ENCODE results near the gene CCL20.

Gene CCL20

DNA sequence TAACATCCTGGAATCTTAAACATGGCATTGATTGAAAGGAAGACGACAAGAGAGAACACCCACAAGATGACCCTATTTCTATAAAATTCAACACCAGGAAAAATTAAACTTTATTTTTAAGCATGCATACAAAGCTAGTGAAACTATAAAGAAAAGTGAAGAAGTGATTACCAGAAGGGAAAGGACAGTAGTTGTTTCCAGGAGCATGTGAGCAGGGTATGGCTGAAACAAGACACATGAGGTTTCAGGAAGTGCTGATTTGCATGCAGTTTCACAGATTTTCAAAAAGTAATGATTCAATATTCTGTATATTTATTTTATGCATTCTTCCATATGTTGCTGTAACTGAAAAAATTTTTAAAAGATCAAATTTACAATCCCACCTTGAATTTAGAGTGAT is 33.2 kb downstream of the CCL20 start:
- H4K20me1 ChIP-seq (ENCODE audit: insufficient read depth): no peaks in the 10 kb centered on the region
- TF ChIP-seq, protein P1, sequence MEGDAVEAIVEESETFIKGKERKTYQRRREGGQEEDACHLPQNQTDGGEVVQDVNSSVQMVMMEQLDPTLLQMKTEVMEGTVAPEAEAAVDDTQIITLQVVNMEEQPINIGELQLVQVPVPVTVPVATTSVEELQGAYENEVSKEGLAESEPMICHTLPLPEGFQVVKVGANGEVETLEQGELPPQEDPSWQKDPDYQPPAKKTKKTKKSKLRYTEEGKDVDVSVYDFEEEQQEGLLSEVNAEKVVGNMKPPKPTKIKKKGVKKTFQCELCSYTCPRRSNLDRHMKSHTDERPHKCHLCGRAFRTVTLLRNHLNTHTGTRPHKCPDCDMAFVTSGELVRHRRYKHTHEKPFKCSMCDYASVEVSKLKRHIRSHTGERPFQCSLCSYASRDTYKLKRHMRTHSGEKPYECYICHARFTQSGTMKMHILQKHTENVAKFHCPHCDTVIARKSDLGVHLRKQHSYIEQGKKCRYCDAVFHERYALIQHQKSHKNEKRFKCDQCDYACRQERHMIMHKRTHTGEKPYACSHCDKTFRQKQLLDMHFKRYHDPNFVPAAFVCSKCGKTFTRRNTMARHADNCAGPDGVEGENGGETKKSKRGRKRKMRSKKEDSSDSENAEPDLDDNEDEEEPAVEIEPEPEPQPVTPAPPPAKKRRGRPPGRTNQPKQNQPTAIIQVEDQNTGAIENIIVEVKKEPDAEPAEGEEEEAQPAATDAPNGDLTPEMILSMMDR (conservative IDR thresholded peaks at IDR 0.05; ENCODE audit: low read depth, low read length): no peak
- H3K27ac ChIP-seq: no peak overlapping the region
- no peak overlapping the region for H2AFZ ChIP-seq (ENCODE audit: low read depth)
- no peaks in the 10 kb centered on the region for H3K4me1 ChIP-seq (ENCODE audit: low read depth, poor library complexity, severe bottlenecking)
- no peaks in the 10 kb centered on the region for H3K79me2 ChIP-seq (ENCODE audit: insufficient read depth, low read depth)
- no peak overlapping the region for H3K9ac ChIP-seq
- H3K27me3 ChIP-seq (ENCODE audit: insufficient read depth, low read depth): no peaks in the 10 kb centered on the region
- H3K4me3 ChIP-seq (IDR thresholded peaks at IDR 0.05; ENCODE audit: insufficient read depth, low read depth, low read length): no peak overlapping the region
- no peaks in the 10 kb centered on the region for H3K36me3 ChIP-seq (ENCODE audit: insufficient read depth)
- no peak overlapping the region for H3K4me2 ChIP-seq

DNA sequence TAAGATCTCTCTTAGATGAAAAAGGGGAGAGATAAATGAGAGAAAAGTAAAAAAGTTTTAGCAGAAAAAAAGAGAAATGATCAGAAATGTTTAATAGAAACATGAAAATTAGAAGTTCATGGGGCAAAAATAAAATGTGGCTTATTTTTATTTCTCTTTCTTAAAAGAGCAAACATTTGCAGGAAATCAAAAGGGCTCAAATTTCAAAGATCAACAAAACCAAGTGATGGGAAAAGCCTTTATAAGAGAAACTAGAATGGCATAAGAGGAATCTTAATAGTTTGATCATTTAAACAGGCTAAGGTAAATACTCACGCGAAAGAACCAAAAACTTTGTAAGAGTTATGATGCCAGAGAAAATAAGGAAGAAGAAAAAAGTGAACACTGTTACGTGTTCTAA is 34.5 kb downstream of the CCL20 start:
- no peaks in the 10 kb centered on the region for H3K4me1 ChIP-seq (ENCODE audit: low read depth, poor library complexity, severe bottlenecking)
- H3K9ac ChIP-seq: no peak overlapping the region
- H4K20me1 ChIP-seq (ENCODE audit: insufficient read depth): no peaks in the 10 kb centered on the region
- TF ChIP-seq, protein P1 (conservative IDR thresholded peaks at IDR 0.05; ENCODE audit: low read depth, low read length): no peak
- H3K79me2 ChIP-seq (ENCODE audit: insufficient read depth, low read depth): no peaks in the 10 kb centered on the region
- no peak overlapping the region for H2AFZ ChIP-seq (ENCODE audit: low read depth)
- no peaks in the 10 kb centered on the region for H3K36me3 ChIP-seq (ENCODE audit: insufficient read depth)
- no peak overlapping the region for H3K4me2 ChIP-seq
- H3K27ac ChIP-seq: no peak overlapping the region
- H3K27me3 ChIP-seq (ENCODE audit: insufficient read depth, low read depth): no peaks in the 10 kb centered on the region
- no peak overlapping the region for H3K4me3 ChIP-seq (IDR thresholded peaks at IDR 0.05; ENCODE audit: insufficient read depth, low read depth, low read length)

DNA sequence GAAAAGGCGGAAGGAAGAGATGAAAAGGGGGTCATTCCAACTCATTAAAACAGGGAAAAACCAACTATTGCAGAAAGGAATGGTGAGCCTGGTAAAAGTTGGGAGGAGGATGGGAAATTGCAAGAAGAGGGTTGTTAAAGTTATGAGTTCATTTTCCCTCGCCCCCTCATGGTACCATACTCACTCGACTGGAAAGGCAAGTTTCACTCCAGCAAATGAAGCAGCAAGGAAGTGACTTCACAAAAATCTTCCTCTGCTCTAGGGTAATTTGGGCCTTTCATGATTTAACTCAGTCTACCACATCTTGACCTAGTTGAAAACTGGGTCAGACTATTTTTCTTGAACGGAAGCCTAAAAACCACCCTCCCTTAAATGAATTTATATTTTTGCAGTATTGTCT is 34.9 kb downstream of the CCL20 start:
- Histone ChIP-seq H3K36me3 (ENCODE audit: insufficient read depth) (no peaks in the 10 kb centered on the region), H3K27ac (no peak overlapping the region), H4K20me1 (ENCODE audit: insufficient read depth) (no peaks in the 10 kb centered on the region), H3K4me1 (ENCODE audit: low read depth, poor library complexity, severe bottlenecking) (no peaks in the 10 kb centered on the region), H3K4me2 (no peak overlapping the region), H3K27me3 (ENCODE audit: insufficient read depth, low read depth) (no peaks in the 10 kb centered on the region), H3K79me2 (ENCODE audit: insufficient read depth, low read depth) (no peaks in the 10 kb centered on the region), H2AFZ (ENCODE audit: low read depth) (no peak overlapping the region), H3K4me3 (IDR thresholded peaks at IDR 0.05; ENCODE audit: insufficient read depth, low read depth, low read length) (no peak overlapping the region), H3K9ac (no peak overlapping the region)
- TF ChIP-seq, protein P1 (conservative IDR thresholded peaks at IDR 0.05; ENCODE audit: low read depth, low read length): no peak

DNA sequence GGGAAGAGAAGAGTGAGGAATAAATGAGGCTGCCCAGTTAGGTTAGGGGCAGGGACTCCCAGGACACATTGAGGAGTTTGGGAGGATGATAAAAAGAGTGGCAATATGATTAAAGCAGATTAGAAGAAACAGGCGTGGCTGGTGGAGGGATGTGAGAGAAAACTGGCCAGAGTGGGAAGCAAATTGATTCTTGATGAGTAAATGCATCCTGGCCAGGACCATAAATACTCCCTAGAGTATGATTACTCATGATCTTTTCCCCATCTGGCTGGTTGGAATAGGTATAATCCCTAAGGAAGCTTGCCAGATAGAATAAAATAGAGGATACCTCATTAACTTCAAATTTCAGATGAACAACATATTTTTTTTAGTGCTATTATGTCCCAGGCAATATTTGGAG is 36.3 kb downstream of the CCL20 start:
- no peaks in the 10 kb centered on the region for H3K27me3 ChIP-seq (ENCODE audit: insufficient read depth, low read depth)
- H3K9ac ChIP-seq: no peak overlapping the region
- H3K4me1 ChIP-seq (ENCODE audit: low read depth, poor library complexity, severe bottlenecking): no peaks in the 10 kb centered on the region
- H4K20me1 ChIP-seq (ENCODE audit: insufficient read depth): no peaks in the 10 kb centered on the region
- H3K4me2 ChIP-seq: no peak overlapping the region
- H3K79me2 ChIP-seq (ENCODE audit: insufficient read depth, low read depth): no peaks in the 10 kb centered on the region
- H3K27ac ChIP-seq: no peak overlapping the region
- no peak overlapping the region for H3K4me3 ChIP-seq (IDR thresholded peaks at IDR 0.05; ENCODE audit: insufficient read depth, low read depth, low read length)
- TF ChIP-seq, protein P1 (conservative IDR thresholded peaks at IDR 0.05; ENCODE audit: low read depth, low read length): no peak
- H2AFZ ChIP-seq (ENCODE audit: low read depth): no peak overlapping the region
- H3K36me3 ChIP-seq (ENCODE audit: insufficient read depth): no peaks in the 10 kb centered on the region
